Naive thymus-derived CD4-positive, alpha-beta T cell (primary cell): ENCODE results near the gene RSU1. TPM values are rescaled to one million over a fixed set of nuclear protein-coding genes. Genes with fewer than 3 reads are reported as not detected.
A peak's percentile ranks its signal among the peaks of the same experiment; 100 is the strongest.

Experiments used
- ATAC-seq: fragments of 150-1000 bp; cut with Tn5 transposase; 2 replicates; pipeline ENCODE4 v1.10.0; 2021; ENCODE audit warnings: mild to moderate bottlenecking, moderate library complexity
- CTCF ChIA-PET: fragments of 350-600 bp; sonication (Branson Sonifier 250); formaldehyde crosslinking; loops from one replicate; lab custom pipeline; 2021; ENCODE audit warnings: antibody characterized with exemption; lab: Charles Lee
- POLR2A ChIA-PET: fragments of 350-600 bp; sonication (Branson Sonifier 250); formaldehyde crosslinking; loops from one replicate; lab custom pipeline; 2021; ENCODE audit warnings: antibody characterized with exemption, inconsistent platforms; lab: Charles Lee
- DNase-seq, 9 donors: peaks; one replicate each; pipeline versions ENCODE4 v3.0.0 to v3.0.0-alpha.2; 2020 to 2022; ENCODE audit warnings: mixed read lengths in 1 of 9
- H3K27ac ChIP-seq: one replicate; pipeline ENCODE4 v1.7.0; 2013; ENCODE audit warnings: mild to moderate bottlenecking, low read depth, low read length, moderate library complexity
- H3K27me3 ChIP-seq, 2 donors: one replicate each; pipeline ENCODE4 v1.7.0; 2013; ENCODE audit warnings: low read length in 2 of 2, mild to moderate bottlenecking in 2 of 2, moderate library complexity in 2 of 2; ENCODE audit not compliant: control insufficient read depth in 2 of 2, insufficient read depth in 2 of 2
- H3K36me3 ChIP-seq, 3 experiments: 1 replicate in 2 of 3; 2 replicates in 1 of 3; pipeline ENCODE4 v1.7.0; 2013; ENCODE audit warnings: low read length in 3 of 3, mild to moderate bottlenecking in 3 of 3, moderate library complexity in 1 of 3; ENCODE audit not compliant: insufficient read depth in 3 of 3, control insufficient read depth in 2 of 3
- H3K4me1 ChIP-seq, 2 donors: one replicate each; pipeline ENCODE4 v1.7.0; 2013; ENCODE audit warnings: low read length in 2 of 2, mild to moderate bottlenecking in 2 of 2, moderate library complexity in 1 of 2; ENCODE audit not compliant: control insufficient read depth in 2 of 2, insufficient read depth in 2 of 2
- H3K4me3 ChIP-seq: 2 replicates; pipeline ENCODE4 v1.7.0; 2013; ENCODE audit warnings: mild to moderate bottlenecking, low read length
- H3K9me3 ChIP-seq, 3 experiments: 1 replicate in 2 of 3; 2 replicates in 1 of 3; pipeline ENCODE4 v1.7.0; 2013; ENCODE audit warnings: low read length in 3 of 3; ENCODE audit not compliant: control insufficient read depth in 2 of 3
- H3K27ac Mint-ChIP-seq, 9 donors: one replicate each; pipeline ENCODE4 v1.8.0; 2020 to 2022; ENCODE audit warnings: mixed read lengths in 9 of 9, mild to moderate bottlenecking in 8 of 9, moderate library complexity in 5 of 9, inconsistent platforms in 2 of 9
- H3K27me3 Mint-ChIP-seq, 5 donors: one replicate each; pipeline ENCODE4 v1.8.0; 2021 to 2022; ENCODE audit warnings: mixed read lengths in 5 of 5, mild to moderate bottlenecking in 1 of 5
- H3K36me3 Mint-ChIP-seq, 5 donors: one replicate each; pipeline ENCODE4 v1.8.0; 2020 to 2022; ENCODE audit warnings: mixed read lengths in 5 of 5, mild to moderate bottlenecking in 3 of 5, inconsistent platforms in 1 of 5
- H3K4me1 Mint-ChIP-seq, 7 donors: one replicate each; pipeline ENCODE4 v1.8.0; 2020 to 2022; ENCODE audit warnings: mixed read lengths in 7 of 7, mild to moderate bottlenecking in 3 of 7, inconsistent platforms in 1 of 7
- H3K4me3 Mint-ChIP-seq, 10 donors: one replicate each; pipeline ENCODE4 v1.8.0; 2020 to 2022; ENCODE audit warnings: mild to moderate bottlenecking in 10 of 10, mixed read lengths in 10 of 10, moderate library complexity in 6 of 10, inconsistent platforms in 2 of 10
- H3K9me3 Mint-ChIP-seq, 11 donors: one replicate each; pipeline ENCODE4 v1.8.0; 2020 to 2022; ENCODE audit warnings: mixed read lengths in 11 of 11, mild to moderate bottlenecking in 4 of 11, inconsistent platforms in 1 of 11, moderate library complexity in 1 of 11
- intact Hi-C, 2 donors: fragments of 100-400 bp; cut with micrococcal nuclease; formaldehyde crosslinking; loops; one replicate each; pipeline ENCODE4 v1.15.1; 2023
- polyA plus RNA-seq, 2 donors: library from polyadenylated mRNA; unstranded; fragments of 300-500 nt; fragmentation: Illumina TruSeq; gene quantifications; one replicate each; pipeline ENCODE4 v1.2.3, GENCODE V29; 2021
- total RNA-seq, 6 experiments: library from RNA in 5 of 6; stranded (reverse) in 5 of 6; gene quantifications; 1 replicate in 5 of 6; 2 replicates in 1 of 6; pipeline ENCODE4 v1.2.3 and lab custom pipeline; 2021 to 2026

The RSU1 gene
- total and polyA plus RNA-seq, 7 experiments from 2014 or later, result 36.1 to 108 (median 50.4) TPM

GRCh38 chr10:16848562-16849154 lies 31.4 kb upstream of the RSU1 start:
- intact Hi-C loops, result no loop called here

GRCh38 chr10:16847644-16848043 lies 30.4 kb upstream of the RSU1 start:
- Mint-ChIP-seq H3K27me3 (peaks cover 0 to 16% (median 0%) of the 10 kb centered on the region in 5 donors), H3K4me3 (no peak overlapping the region), H3K27ac (no peak overlapping the region), H3K9me3 (no peaks in the 10 kb centered on the region), H3K36me3 (no peaks in the 10 kb centered on the region), H3K4me1 (peaks cover 0 to 9% (median 3%) of the 10 kb centered on the region in 7 donors)
- DNase-seq (no peak), ATAC-seq (no peak)
- Histone ChIP-seq H3K27ac (no peak overlapping the region), H3K36me3 (no peaks in the 10 kb centered on the region), H3K4me3 (no peak overlapping the region), H3K27me3 (no peaks in the 10 kb centered on the region), H3K4me1 (no peaks in the 10 kb centered on the region), H3K9me3 (no peaks in the 10 kb centered on the region)
- POLR2A ChIA-PET, result interaction anchor here (0.6 kb wide), 1 partner anchor 151 kb away, joined by 3 read pairs; no protein-coding TSS in a partner anchor
- intact Hi-C loops, result no loop called here
- CTCF ChIA-PET, result interaction anchor here (0.6 to 1.4 kb wide), 3 partner anchors 10 to 411 kb away, joined by 3 to 5 read pairs (median 3); no protein-coding TSS in a partner anchor

More at GRCh38 chr10:16848562-16849154, 31.4 kb upstream of the RSU1 start:
- no peak overlapping the region for H3K27ac ChIP-seq
- no peaks in the 10 kb centered on the region for H3K4me1 ChIP-seq
- no peak overlapping the region for H3K4me3 ChIP-seq
- POLR2A ChIA-PET, result no interaction called here
- H3K36me3 ChIP-seq, result no peaks in the 10 kb centered on the region
- no peaks in the 10 kb centered on the region for H3K9me3 ChIP-seq
- CTCF ChIA-PET, result interaction anchor here (0.6 to 0.7 kb wide), 2 partner anchors 341 to 409 kb away, joined by 3 to 4 read pairs; no protein-coding TSS in a partner anchor
- ATAC-seq (no peak), DNase-seq (no peak)
- Mint-ChIP-seq H3K4me3 (no peak overlapping the region), H3K36me3 (peaks cover 0 to under 1% (median 0%) of the 10 kb centered on the region in 5 donors), H3K27ac (no peak overlapping the region), H3K4me1 (peaks cover 0 to under 1% (median 0%) of the 10 kb centered on the region in 7 donors), H3K9me3 (no peaks in the 10 kb centered on the region), H3K27me3 (peaks cover 0 to 16% (median 0%) of the 10 kb centered on the region in 5 donors)
- no peaks in the 10 kb centered on the region for H3K27me3 ChIP-seq

DNA sequence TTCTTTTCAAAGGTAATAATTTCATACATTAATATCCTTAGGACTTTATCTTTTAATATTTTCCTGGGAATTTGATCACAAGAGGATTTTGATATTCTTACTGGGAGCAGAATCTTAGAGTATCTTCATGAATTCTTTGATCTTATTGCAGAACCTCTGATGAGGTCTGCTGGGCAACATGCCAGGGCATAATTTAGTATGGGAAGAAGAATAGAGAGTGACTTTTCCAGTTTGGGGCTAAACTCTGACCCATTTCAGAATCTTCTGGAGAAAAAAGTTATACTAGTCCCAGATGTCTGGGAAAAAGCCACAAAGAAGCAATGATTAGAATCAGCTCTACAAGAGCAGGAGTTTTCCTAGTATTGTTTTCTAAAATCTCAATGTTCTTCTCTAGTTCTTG lies 28.0 kb upstream of the RSU1 start:
- DNase-seq (no peak), ATAC-seq (no peak)
- POLR2A ChIA-PET, result no interaction called here
- H3K9me3 Mint-ChIP-seq, result peaks cover 0 to 2% (median 0%) of the 10 kb centered on the region in 11 donors
- CTCF ChIA-PET, result interaction anchor here (0.8 to 2.2 kb wide), 8 partner anchors 10 to 585 kb away, joined by 3 to 17 read pairs (median 4); no protein-coding TSS in a partner anchor
- intact Hi-C loops, result no loop called here
- H3K36me3 Mint-ChIP-seq, result peaks cover 0 to 7% (median 0%) of the 10 kb centered on the region in 5 donors
- no peak overlapping the region for H3K27ac ChIP-seq
- H3K4me1 ChIP-seq, result no peaks in the 10 kb centered on the region
- H3K9me3 ChIP-seq, result no peaks in the 10 kb centered on the region
- H3K27me3 Mint-ChIP-seq, result peaks cover 0 to 8% (median 0%) of the 10 kb centered on the region in 5 donors
- no peaks in the 10 kb centered on the region for H3K36me3 ChIP-seq
- H3K27ac Mint-ChIP-seq, result no peak overlapping the region
- peaks cover 0 to 9% (median 3%) of the 10 kb centered on the region in 7 donors for H3K4me1 Mint-ChIP-seq
- H3K4me3 ChIP-seq, result no peak overlapping the region
- no peaks in the 10 kb centered on the region for H3K27me3 ChIP-seq
- H3K4me3 Mint-ChIP-seq, result no peak overlapping the region

GRCh38 chr10:16843252-16843870 lies 26.1 kb upstream of the RSU1 start:
- DNase-seq (peak in 7 of 9 donors; percentile 44 to 71 (median 63)), ATAC-seq (peak; percentile 86)
- no peak overlapping the region for H3K27ac ChIP-seq
- ChIA-PET CTCF (interaction anchor here (0.7 to 2.2 kb wide), 9 partner anchors 9 to 586 kb away, joined by 3 to 17 read pairs (median 4); no protein-coding TSS in a partner anchor), POLR2A (interaction anchor here (0.6 kb wide), 1 partner anchor 368 kb away, joined by 3 read pairs; no protein-coding TSS in a partner anchor)
- peaks cover 0 to 9% (median 3%) of the 10 kb centered on the region in 7 donors for H3K4me1 Mint-ChIP-seq
- H3K27ac Mint-ChIP-seq, result peak overlapping the region in 5 of 9 donors; percentile 18 to 43 (median 34)
- intact Hi-C loops, result loop anchor here (1.0 to 5.0 kb wide), 10 partner anchors 15 to 964 kb away; no protein-coding TSS in a partner anchor
- no peak overlapping the region for H3K4me3 Mint-ChIP-seq
- H3K4me1 ChIP-seq, result no peaks in the 10 kb centered on the region
- H3K9me3 Mint-ChIP-seq, result peaks cover 0 to 2% (median 0%) of the 10 kb centered on the region in 11 donors
- H3K36me3 Mint-ChIP-seq, result peaks cover 0 to 7% (median 4%) of the 10 kb centered on the region in 5 donors
- no peaks in the 10 kb centered on the region for H3K27me3 ChIP-seq
- no peaks in the 10 kb centered on the region for H3K9me3 ChIP-seq
- H3K27me3 Mint-ChIP-seq, result peaks cover 0 to 2% (median 0%) of the 10 kb centered on the region in 5 donors
- no peak overlapping the region for H3K4me3 ChIP-seq
- no peaks in the 10 kb centered on the region for H3K36me3 ChIP-seq

- H3K9me3 Mint-ChIP-seq, result no peaks in the 10 kb centered on the region
- peak overlapping the region in 9 of 10 donors; percentile 50 to 78 (median 64) for H3K4me3 Mint-ChIP-seq
- H3K27ac Mint-ChIP-seq, result peak overlapping the region; percentile 16 to 86 (median 63)
- ChIA-PET POLR2A (interaction anchor here (1.4 to 1.5 kb wide), 2 partner anchors 11 to 18 kb away, joined by 4 to 7 read pairs; partner anchors contain the start of gene RSU1), CTCF (interaction anchor here (0.6 to 1.5 kb wide), 3 partner anchors 14 to 422 kb away, joined by 3 to 5 read pairs (median 4); no protein-coding TSS in a partner anchor)
- H3K27me3 Mint-ChIP-seq, result peaks cover 0 to 2% (median 0%) of the 10 kb centered on the region in 5 donors
- intact Hi-C loops, result loop anchor here in 1 of 2 donors (1.0 to 5.0 kb wide), 2 partner anchors 18 to 807 kb away; partner anchors contain the start of genes RSU1 and STAM
- Histone ChIP-seq H3K4me1 (peaks cover 0 to 6% of the 10 kb centered on the region in 2 donors), H3K27ac (peak overlapping the region; percentile 19), H3K9me3 (no peaks in the 10 kb centered on the region), H3K36me3 (no peaks in the 10 kb centered on the region), H3K4me3 (peak overlapping the region; percentile 5), H3K27me3 (no peaks in the 10 kb centered on the region)
- peaks cover 0 to 4% (median 0%) of the 10 kb centered on the region in 5 donors for H3K36me3 Mint-ChIP-seq
- DNase-seq (peak in 7 of 9 donors; percentile 39 to 68 (median 62)), ATAC-seq (peak; percentile 92)
- peaks cover 5 to 23% (median 14%) of the 10 kb centered on the region in 7 donors for H3K4me1 Mint-ChIP-seq
Observed at GRCh38 chr10:16835228-16835627, 18.0 kb upstream of the RSU1 start.

GRCh38 chr10:16832351-16833080 lies 15.3 kb upstream of the RSU1 start:
- Mint-ChIP-seq H3K9me3 (no peaks in the 10 kb centered on the region), H3K36me3 (peaks cover 0 to 3% (median 0%) of the 10 kb centered on the region in 5 donors), H3K27ac (no peak overlapping the region), H3K4me3 (no peak overlapping the region), H3K4me1 (peaks cover 5 to 30% (median 22%) of the 10 kb centered on the region in 7 donors), H3K27me3 (peaks cover 0 to 2% (median 0%) of the 10 kb centered on the region in 5 donors)
- DNase-seq (no peak), ATAC-seq (no peak)
- H3K4me3 ChIP-seq, result no peak overlapping the region
- ChIA-PET CTCF (interaction anchor here (1.0 kb wide), 1 partner anchor 10 kb away, joined by 3 read pairs; no protein-coding TSS in a partner anchor), POLR2A (interaction anchor here (0.6 kb wide), 1 partner anchor 15 kb away, joined by 3 read pairs; no protein-coding TSS in a partner anchor)
- intact Hi-C loops, result no loop called here
- H3K36me3 ChIP-seq, result no peaks in the 10 kb centered on the region
- no peaks in the 10 kb centered on the region for H3K9me3 ChIP-seq
- peaks cover 0 to 6% of the 10 kb centered on the region in 2 donors for H3K4me1 ChIP-seq
- no peaks in the 10 kb centered on the region for H3K27me3 ChIP-seq
- H3K27ac ChIP-seq, result no peak overlapping the region
